ENCODE measurements around the gene GALR3. TPM values are rescaled to one million over a fixed set of nuclear protein-coding genes. Genes with fewer than 3 reads are reported as not detected.

GALR3 gene
- total RNA-seq, 4 donors from 2014 or later: not detected

DNA sequence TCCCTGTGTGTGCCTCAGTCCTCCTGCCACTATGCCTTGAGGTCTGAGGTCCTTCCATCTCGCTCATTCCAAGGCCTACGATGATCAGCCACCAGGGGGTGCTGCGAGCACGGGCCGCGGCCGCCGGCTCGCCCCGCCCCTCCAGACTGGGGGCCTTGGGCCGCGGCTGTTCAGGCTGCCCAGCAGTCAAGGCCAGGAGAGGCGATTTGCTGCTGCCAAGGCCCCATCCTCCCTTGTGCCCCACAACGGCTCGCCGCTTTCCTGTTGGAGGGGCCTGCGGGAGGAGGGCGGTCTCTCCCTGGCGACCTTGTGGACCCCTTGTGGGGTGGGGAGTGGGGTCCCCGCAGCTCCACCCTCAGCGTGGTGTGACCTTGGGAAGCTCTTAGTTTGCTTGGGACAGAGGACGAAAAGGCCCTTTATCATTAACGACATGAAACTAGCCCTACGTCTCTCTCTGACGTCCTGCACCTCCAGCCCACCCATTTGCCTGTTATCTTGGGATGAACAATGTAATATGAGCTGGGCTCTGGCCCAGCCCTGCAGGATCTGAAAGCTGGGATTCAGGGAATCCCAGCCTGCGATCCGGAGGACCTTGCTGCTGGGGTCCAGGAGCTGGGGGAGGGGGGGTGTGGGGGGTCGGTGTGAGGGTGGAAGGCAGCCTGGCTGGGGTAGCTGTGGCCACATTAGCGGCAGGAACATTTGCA is 5.3 kb upstream of the GALR3 start:
- Histone ChIP-seq H3K9me3 (no peaks in the 10 kb centered on the region), H3K27ac (peak overlapping the region in 2 of 4 donors; percentile 50), H3K36me3 (no peaks in the 10 kb centered on the region), H3K27me3 (peaks cover 18% of the 10 kb centered on the region), H3K4me1 (peaks cover 13 to 20% (median 16%) of the 10 kb centered on the region in 4 donors), H3K4me3 (peak overlapping the region in 3 of 4 donors; percentile 15 to 45 (median 17))
- in situ Hi-C loops (cut with MboI; ENCODE audit: low pct_ligation_motif_present in 1 of 4, low pct_unique_long_range_greater_than_20kb in 1 of 4, low sequenced_read_pairs in 3 of 4) (loop anchor here in 3 of 4 donors (5.0 to 25.0 kb wide), 4 partner anchors 44 to 147 kb away; partner anchors contain the start of genes C22orf23 (in 1 of the 3) and POLR2F (in 1 of the 3)), intact Hi-C loops (cut with DNase I; ENCODE audit: low total_unique reads) (loop anchor here (2.0 to 10.0 kb wide), 3 partner anchors 45 to 144 kb away; no protein-coding TSS in a partner anchor)
- TF ChIP-seq POLR2A (IDR thresholded peaks at IDR 0.05) (no peak), POLR2AphosphoS5 (IDR thresholded peaks at IDR 0.05) (peak; percentile 14 to 20 (median 19)), EP300 (IDR thresholded peaks at IDR 0.05; ENCODE audit: low read depth) (no peak)
- TF ChIP-seq, protein P1, sequence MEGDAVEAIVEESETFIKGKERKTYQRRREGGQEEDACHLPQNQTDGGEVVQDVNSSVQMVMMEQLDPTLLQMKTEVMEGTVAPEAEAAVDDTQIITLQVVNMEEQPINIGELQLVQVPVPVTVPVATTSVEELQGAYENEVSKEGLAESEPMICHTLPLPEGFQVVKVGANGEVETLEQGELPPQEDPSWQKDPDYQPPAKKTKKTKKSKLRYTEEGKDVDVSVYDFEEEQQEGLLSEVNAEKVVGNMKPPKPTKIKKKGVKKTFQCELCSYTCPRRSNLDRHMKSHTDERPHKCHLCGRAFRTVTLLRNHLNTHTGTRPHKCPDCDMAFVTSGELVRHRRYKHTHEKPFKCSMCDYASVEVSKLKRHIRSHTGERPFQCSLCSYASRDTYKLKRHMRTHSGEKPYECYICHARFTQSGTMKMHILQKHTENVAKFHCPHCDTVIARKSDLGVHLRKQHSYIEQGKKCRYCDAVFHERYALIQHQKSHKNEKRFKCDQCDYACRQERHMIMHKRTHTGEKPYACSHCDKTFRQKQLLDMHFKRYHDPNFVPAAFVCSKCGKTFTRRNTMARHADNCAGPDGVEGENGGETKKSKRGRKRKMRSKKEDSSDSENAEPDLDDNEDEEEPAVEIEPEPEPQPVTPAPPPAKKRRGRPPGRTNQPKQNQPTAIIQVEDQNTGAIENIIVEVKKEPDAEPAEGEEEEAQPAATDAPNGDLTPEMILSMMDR (IDR thresholded peaks at IDR 0.05): peak; percentile 90 to 98 (median 96)
- peak; percentile 90 for DNase-seq
- WGBS, 2 donors (ENCODE audit: low coverage in 1 of 2): 5% methylated on average over 14 of the region's 29 CpGs; no CpG with 5 or more reads in 1 of the 2 donors

DNA sequence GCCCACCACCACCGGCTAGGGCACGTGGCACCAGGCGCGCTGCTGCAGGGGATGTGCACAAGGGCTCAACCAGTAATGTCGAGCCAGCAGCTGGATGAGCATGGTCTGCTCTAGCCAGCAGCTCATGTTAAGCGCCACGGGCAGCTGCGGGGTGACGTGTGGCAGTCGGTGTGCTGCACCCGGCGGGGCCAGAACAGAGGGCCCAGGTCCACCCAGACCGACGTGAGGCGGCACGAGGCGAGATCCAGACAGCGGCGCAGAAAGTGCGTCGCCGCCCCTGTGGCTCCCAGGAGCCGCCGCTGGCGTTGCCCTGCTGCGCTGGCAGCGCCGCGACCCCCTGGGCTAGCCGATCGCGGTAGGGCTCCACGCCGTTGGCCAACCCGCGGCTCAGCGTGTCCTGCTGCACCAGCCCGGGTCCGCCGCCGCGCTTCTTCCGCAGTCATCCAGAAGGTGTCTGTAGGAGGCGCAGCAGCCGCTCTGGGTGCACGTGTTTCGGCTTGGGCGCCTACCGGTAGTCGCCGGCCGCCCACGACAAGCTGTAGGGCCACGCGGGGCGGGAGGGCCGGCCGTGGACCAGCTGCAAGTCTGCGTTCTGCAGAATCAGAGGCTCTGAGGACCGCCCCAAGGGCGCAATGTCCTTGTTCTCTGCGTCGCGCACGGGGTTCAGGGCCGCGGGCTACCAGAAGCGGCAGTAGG is 4.6 kb upstream of the GALR3 start:
- Histone ChIP-seq H3K27me3 (peaks cover 25% of the 10 kb centered on the region), H3K36me3 (no peaks in the 10 kb centered on the region), H3K4me1 (peaks cover 13 to 20% (median 16%) of the 10 kb centered on the region in 4 donors), H3K9me3 (no peaks in the 10 kb centered on the region), H3K4me3 (peak overlapping the region in 3 of 4 donors; percentile 0 to 45 (median 35)), H3K27ac (peak overlapping the region in 2 of 4 donors; percentile 50)
- no peak for TF ChIP-seq POLR2A (IDR thresholded peaks at IDR 0.05)
- no peak for TF ChIP-seq EP300 (IDR thresholded peaks at IDR 0.05; ENCODE audit: low read depth)
- no peak for TF ChIP-seq POLR2AphosphoS5 (IDR thresholded peaks at IDR 0.05)
- TF ChIP-seq, protein P1 (IDR thresholded peaks at IDR 0.05): peak; percentile 36 to 57 (median 49)
- in situ Hi-C loops (cut with MboI; ENCODE audit: low pct_ligation_motif_present in 1 of 4, low pct_unique_long_range_greater_than_20kb in 1 of 4, low sequenced_read_pairs in 3 of 4): loop anchor here in 3 of 4 donors (5.0 to 25.0 kb wide), 4 partner anchors 44 to 146 kb away; partner anchors contain the start of genes C22orf23 (in 1 of the 3) and POLR2F (in 1 of the 3)
- WGBS, 2 donors (ENCODE audit: low coverage in 1 of 2): 1% methylated on average over 31 of the region's 68 CpGs; no CpG with 5 or more reads in 1 of the 2 donors
- intact Hi-C loops (cut with DNase I; ENCODE audit: low total_unique reads): loop anchor here (2.0 to 10.0 kb wide), 3 partner anchors 44 to 144 kb away; no protein-coding TSS in a partner anchor
- DNase-seq: peak; percentile 77

DNA sequence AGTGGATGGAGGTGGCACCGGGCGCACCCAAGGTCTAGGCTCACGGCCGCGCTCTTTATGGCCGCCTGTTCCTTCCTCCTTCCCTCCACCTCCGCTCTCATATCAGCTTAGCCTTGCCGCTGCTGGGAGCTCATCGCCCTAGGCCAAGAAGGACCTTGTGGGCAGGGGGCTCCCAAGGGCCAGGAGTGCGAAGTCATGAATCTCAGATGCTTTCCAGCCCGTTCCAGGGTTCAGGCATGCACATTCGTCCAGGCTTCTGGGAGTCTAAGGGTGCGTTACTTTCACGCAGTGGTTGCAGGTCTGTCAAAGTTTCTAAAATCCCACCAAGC is 4.1 kb upstream of the GALR3 start:
- Histone ChIP-seq H3K9me3 (no peaks in the 10 kb centered on the region), H3K4me1 (peaks cover 13 to 23% (median 16%) of the 10 kb centered on the region in 4 donors), H3K36me3 (no peaks in the 10 kb centered on the region), H3K27ac (peak overlapping the region in 1 of 4 donors; percentile 50), H3K27me3 (peaks cover 30% of the 10 kb centered on the region), H3K4me3 (peak overlapping the region in 3 of 4 donors; percentile 0 to 45 (median 35))
- intact Hi-C loops (cut with DNase I; ENCODE audit: low total_unique reads) (loop anchor here (2.0 to 10.0 kb wide), 3 partner anchors 44 to 143 kb away; no protein-coding TSS in a partner anchor), in situ Hi-C loops (cut with MboI; ENCODE audit: low pct_ligation_motif_present in 1 of 4, low pct_unique_long_range_greater_than_20kb in 1 of 4, low sequenced_read_pairs in 3 of 4) (loop anchor here in 3 of 4 donors (5.0 to 25.0 kb wide), 4 partner anchors 43 to 146 kb away; partner anchors contain the start of genes C22orf23 (in 1 of the 3) and POLR2F (in 1 of the 3))
- DNase-seq: no peak
- whole genome bisulfite sequencing, 2 donors (ENCODE audit: low coverage in 1 of 2): 35 to 40% methylated on average over 5 to 14 of the region's 14 CpGs
- TF ChIP-seq, protein P1 (IDR thresholded peaks at IDR 0.05): no peak
- TF ChIP-seq POLR2AphosphoS5 (IDR thresholded peaks at IDR 0.05) (no peak), EP300 (IDR thresholded peaks at IDR 0.05; ENCODE audit: low read depth) (no peak), POLR2A (IDR thresholded peaks at IDR 0.05) (no peak)

All from transverse colon (tissue), 4 donors.